Measurements from ENCODE around the gene ANGPTL2. TPM values are rescaled to one million over a fixed set of nuclear protein-coding genes. Genes with fewer than 3 reads are reported as not detected.
"Not testable (repeated sequence)": the region's sequence is repeated elsewhere in the genome, so short reads cannot be mapped to it uniquely, and the experiment has no call there.

The ANGPTL2 gene, protein sequence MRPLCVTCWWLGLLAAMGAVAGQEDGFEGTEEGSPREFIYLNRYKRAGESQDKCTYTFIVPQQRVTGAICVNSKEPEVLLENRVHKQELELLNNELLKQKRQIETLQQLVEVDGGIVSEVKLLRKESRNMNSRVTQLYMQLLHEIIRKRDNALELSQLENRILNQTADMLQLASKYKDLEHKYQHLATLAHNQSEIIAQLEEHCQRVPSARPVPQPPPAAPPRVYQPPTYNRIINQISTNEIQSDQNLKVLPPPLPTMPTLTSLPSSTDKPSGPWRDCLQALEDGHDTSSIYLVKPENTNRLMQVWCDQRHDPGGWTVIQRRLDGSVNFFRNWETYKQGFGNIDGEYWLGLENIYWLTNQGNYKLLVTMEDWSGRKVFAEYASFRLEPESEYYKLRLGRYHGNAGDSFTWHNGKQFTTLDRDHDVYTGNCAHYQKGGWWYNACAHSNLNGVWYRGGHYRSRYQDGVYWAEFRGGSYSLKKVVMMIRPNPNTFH
- total RNA-seq = 65.8 TPM

DNA sequence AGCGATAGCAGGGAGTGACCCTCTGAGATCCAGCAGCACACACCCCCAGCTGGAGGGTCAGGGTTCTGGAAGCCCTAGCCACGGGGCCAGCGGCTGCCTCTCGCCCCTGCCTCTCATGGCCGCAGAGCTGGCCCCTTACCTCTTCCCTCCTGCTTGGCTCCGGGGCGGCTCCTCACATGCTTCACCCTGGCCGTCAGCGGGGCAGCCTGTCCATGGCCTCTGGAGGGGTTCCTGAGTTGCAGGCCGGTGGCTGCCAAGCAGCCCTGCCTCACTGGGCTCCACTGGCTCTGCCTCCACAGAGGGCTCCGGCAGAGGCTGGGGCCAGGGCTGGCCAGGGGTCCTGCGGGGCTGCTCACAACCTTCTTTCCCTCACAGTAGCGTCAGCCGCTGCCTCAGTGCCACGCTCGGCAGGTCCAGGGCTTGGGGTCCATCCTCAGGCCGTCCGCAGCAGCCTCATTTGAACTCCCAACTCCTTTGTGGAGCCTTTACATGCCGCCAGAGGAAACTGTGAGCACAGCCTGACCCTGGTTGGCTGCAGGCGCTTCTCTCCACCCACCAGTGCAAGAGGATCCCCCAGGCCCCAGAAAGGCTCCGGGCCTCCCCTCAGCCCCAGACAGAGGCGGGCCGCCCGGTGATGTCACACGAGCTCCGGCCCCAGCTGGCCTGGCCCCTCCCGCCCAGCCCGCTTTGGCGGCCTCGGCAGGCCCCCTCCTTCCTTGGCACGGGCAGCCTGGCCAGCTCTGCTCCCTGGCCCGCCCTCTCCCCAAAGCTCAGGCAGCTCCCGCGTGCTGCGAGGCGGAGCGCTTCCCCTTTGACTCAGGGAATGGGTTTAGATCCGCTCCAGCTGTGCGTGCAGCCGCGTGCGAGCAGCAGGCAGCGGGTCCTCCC is at the start of gene ANGPTL2:
ANGPTL2 (minus strand) TSS at position 460 of the 888 bp plus-strand sequence. CDS start 13,904 bp downstream, outside the sequence.
- H3K27me3 ChIP-seq = no peaks in the 10 kb centered on the region
- no peaks in the 10 kb centered on the region for H3K9me3 ChIP-seq
- peaks cover 69% of the 10 kb centered on the region for H3K4me1 ChIP-seq
- no peaks in the 10 kb centered on the region for H3K36me3 ChIP-seq
- peak within 1 kb of the TSS; percentile 52 to 72 for H3K4me3 ChIP-seq
- peak in 1 of 2 donors; percentile 98 for DNase-seq (ENCODE audit: extremely low spot score in 2 of 2)
- peak within 1 kb of the TSS; percentile 90 for H3K27ac ChIP-seq
- peak in 1 of 2 donors; percentile 88 for TF ChIP-seq POLR2A (IDR thresholded peaks at IDR 0.05)
- TF ChIP-seq, protein P1, sequence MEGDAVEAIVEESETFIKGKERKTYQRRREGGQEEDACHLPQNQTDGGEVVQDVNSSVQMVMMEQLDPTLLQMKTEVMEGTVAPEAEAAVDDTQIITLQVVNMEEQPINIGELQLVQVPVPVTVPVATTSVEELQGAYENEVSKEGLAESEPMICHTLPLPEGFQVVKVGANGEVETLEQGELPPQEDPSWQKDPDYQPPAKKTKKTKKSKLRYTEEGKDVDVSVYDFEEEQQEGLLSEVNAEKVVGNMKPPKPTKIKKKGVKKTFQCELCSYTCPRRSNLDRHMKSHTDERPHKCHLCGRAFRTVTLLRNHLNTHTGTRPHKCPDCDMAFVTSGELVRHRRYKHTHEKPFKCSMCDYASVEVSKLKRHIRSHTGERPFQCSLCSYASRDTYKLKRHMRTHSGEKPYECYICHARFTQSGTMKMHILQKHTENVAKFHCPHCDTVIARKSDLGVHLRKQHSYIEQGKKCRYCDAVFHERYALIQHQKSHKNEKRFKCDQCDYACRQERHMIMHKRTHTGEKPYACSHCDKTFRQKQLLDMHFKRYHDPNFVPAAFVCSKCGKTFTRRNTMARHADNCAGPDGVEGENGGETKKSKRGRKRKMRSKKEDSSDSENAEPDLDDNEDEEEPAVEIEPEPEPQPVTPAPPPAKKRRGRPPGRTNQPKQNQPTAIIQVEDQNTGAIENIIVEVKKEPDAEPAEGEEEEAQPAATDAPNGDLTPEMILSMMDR (IDR thresholded peaks at IDR 0.05) = no peak
- TF ChIP-seq POLR2AphosphoS5 (IDR thresholded peaks at IDR 0.05; ENCODE audit: insufficient read depth in 1 of 2, low read depth in 1 of 2) = peak; percentile 79 to 98
- intact Hi-C loops (cut with DNase I) = loop anchor here (2.0 to 10.0 kb wide), 2 partner anchors 64 to 88 kb away; no protein-coding TSS in a partner anchor

DNA sequence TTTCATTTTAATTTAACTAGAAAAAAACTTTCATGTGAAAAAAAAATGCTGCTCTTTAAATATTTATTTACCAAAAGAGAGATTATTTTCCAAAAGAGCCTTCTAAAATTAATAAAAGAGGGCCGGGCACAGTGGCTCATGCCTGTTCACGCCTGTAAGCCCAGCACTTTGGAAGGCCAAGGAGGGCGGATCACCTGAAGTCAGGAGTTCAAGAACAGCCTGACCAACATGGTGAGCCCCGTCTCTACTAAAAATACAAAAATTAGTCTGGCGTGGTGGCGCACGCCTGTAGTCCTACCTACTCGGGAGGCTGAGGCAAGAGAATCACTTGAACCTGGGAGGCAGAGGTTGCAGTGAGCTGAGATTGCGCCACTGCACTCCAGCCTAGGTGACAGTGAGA is 48.9 kb upstream of the ANGPTL2 start:
- H3K4me1 ChIP-seq = peaks cover 28% of the 10 kb centered on the region
- H3K27ac ChIP-seq; H3K4me3 ChIP-seq; H3K27me3 ChIP-seq; H3K36me3 ChIP-seq; intact Hi-C loops (cut with DNase I); DNase-seq (ENCODE audit: extremely low spot score in 2 of 2); H3K9me3 ChIP-seq: not testable (repeated sequence)

DNA sequence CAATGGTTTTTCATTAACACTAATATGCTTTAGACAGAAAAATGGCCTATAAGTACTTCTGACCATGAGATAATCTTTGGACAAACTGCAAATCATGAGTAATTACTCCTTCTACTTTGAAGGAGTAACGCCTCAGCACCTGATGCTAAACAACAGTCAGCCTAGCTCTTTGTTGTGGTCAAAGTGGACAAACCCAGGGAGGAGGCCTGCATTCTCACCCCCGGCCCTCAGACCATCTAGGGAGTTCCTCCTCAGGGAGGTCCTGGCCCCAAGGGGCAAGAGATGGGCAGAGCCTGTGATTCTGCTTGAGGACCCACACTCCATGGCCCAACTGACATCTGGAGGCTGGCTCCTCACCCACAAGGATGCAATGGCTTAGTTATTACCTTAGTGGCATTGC is 48.2 kb upstream of the ANGPTL2 start:
- no peaks in the 10 kb centered on the region for H3K36me3 ChIP-seq
- H3K27ac ChIP-seq = no peak overlapping the region
- no peaks in the 10 kb centered on the region for H3K27me3 ChIP-seq
- no peaks in the 10 kb centered on the region for H3K9me3 ChIP-seq
- no peak for DNase-seq (ENCODE audit: extremely low spot score in 2 of 2)
- no peak overlapping the region for H3K4me3 ChIP-seq
- TF ChIP-seq POLR2A (IDR thresholded peaks at IDR 0.05) = no peak
- TF ChIP-seq POLR2AphosphoS5 (IDR thresholded peaks at IDR 0.05; ENCODE audit: insufficient read depth in 1 of 2, low read depth in 1 of 2) = no peak
- H3K4me1 ChIP-seq = peaks cover 21% of the 10 kb centered on the region
- intact Hi-C loops (cut with DNase I) = no loop called here

DNA sequence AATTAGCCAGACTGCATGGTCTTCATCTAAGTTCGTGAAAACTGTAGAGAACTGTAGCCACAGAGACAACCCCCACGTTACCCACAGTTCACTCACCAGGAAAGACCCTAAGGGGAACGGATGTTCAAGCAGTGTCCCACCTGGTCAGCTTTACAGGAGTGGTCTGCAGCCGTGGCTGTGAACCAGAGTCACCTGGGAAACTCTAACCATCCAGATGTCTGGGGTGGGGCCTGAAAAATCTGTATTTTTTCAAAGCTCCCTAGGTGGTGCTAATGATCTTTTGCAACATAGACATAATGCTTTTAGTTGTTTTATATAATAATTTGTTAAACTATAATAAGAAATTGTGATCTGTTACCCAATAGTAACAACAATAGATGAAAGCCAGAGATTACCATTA is 47.7 kb upstream of the ANGPTL2 start:
- Histone ChIP-seq H3K4me3 (no peak overlapping the region), H3K4me1 (peaks cover 16% of the 10 kb centered on the region), H3K27ac (peak overlapping the region; percentile 45), H3K9me3 (no peaks in the 10 kb centered on the region), H3K36me3 (no peaks in the 10 kb centered on the region), H3K27me3 (no peaks in the 10 kb centered on the region)
- TF ChIP-seq POLR2AphosphoS5 (IDR thresholded peaks at IDR 0.05; ENCODE audit: insufficient read depth in 1 of 2, low read depth in 1 of 2) (no peak), POLR2A (IDR thresholded peaks at IDR 0.05) (no peak)
- TF ChIP-seq, protein P1 (IDR thresholded peaks at IDR 0.05) = no peak
- intact Hi-C loops (cut with DNase I) = no loop called here
- DNase-seq (ENCODE audit: extremely low spot score in 2 of 2) = no peak

DNA sequence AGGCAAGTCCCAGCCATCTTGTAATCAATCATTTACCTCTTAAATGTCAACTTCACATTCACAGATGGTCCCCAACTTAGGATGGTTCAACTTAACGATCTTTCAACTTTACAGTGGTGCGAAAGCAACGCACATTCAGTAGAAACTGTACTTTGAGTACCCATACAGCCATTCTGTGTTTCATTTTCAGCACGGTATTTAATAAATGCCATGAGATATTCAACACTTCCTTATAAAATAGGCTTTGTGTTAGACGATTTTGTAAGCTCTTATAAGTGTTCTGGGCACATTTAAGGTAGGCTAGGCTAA is 47.1 kb upstream of the ANGPTL2 start:
- peaks cover 12% of the 10 kb centered on the region for H3K4me1 ChIP-seq
- peak overlapping the region; percentile 56 for H3K27ac ChIP-seq
- H3K27me3 ChIP-seq = no peaks in the 10 kb centered on the region
- H3K9me3 ChIP-seq = no peaks in the 10 kb centered on the region
- intact Hi-C loops (cut with DNase I) = no loop called here
- H3K36me3 ChIP-seq = no peaks in the 10 kb centered on the region
- TF ChIP-seq, protein P1 (IDR thresholded peaks at IDR 0.05) = no peak
- peak in 1 of 2 donors; percentile 44 for TF ChIP-seq POLR2AphosphoS5 (IDR thresholded peaks at IDR 0.05; ENCODE audit: insufficient read depth in 1 of 2, low read depth in 1 of 2)
- no peak for TF ChIP-seq POLR2A (IDR thresholded peaks at IDR 0.05)
- H3K4me3 ChIP-seq = no peak overlapping the region
- DNase-seq (ENCODE audit: extremely low spot score in 2 of 2) = no peak

Measured in vagina (tissue), 2 donors.